Kidney epithelial cell (primary cell): Measurements from ENCODE around the gene SOCS6. TPM values are rescaled to one million over a fixed set of nuclear protein-coding genes. Genes with fewer than 3 reads are reported as not detected.

ENCODE experiments used
- DNase-seq: peaks from one replicate; pipeline ENCODE4 v3.0.0-alpha.2; 2010; ENCODE audit warnings: low read depth
- H3K27me3 ChIP-seq: 2 replicates; pipeline ENCODE4 v1.6.0; 2011; ENCODE audit warnings: low read length; ENCODE audit not compliant: control insufficient read depth, insufficient read depth
- H3K36me3 ChIP-seq: 2 replicates; pipeline ENCODE4 v1.5.1; 2011; ENCODE audit warnings: low read length; ENCODE audit not compliant: control insufficient read depth, insufficient read depth
- H3K4me3 ChIP-seq: 2 replicates; pipeline ENCODE4 v1.5.1; 2011; ENCODE audit warnings: low read depth, mild to moderate bottlenecking, control low read depth, low read length
- CTCF ChIP-seq: IDR thresholded peaks from 2 replicates; pipeline ENCODE4 v1.5.1; 2011; ENCODE audit warnings: mild to moderate bottlenecking, moderate library complexity, low read length, control low read depth, inconsistent platforms; ENCODE audit not compliant: insufficient read depth, poor library complexity, severe bottlenecking
- total RNA-seq: library from RNA; depleted of rRNA; stranded (reverse); fragments of >200 nt; gene quantifications from 2 replicates; pipeline ENCODE4 v1.2.3, GENCODE V29; 2015

Gene SOCS6
- total RNA-seq, 1 donor from 2014 or later: 26.0 TPM

GRCh38 chr18:70284976-70285620, 3.7 kb upstream of the SOCS6 start:
- no peak for DNase-seq
- no peak for TF ChIP-seq CTCF
- Histone ChIP-seq H3K27me3 (no peaks in the 10 kb centered on the region), H3K4me3 (no peak overlapping the region), H3K36me3 (no peaks in the 10 kb centered on the region)

DNA sequence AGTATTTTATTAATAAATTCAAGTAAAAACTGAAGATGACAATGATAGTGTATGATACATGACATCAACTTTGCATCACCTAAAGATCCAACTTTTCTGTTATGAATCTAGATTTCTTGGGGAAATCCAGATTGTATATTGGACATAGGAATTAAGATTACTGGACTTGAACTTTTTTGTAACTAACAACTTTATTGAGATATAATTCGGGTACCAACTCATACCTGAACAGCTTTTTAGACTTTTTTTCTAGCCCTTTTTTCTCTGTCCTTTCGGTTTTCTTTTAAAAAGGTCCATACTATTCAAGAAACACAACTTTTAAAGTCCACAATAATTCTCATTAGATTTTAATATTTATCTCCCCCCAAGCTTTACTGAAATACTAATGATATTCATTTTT, 1.1 kb upstream of the SOCS6 start:
- Histone ChIP-seq H3K4me3 (no peak overlapping the region), H3K27me3 (no peaks in the 10 kb centered on the region), H3K36me3 (no peaks in the 10 kb centered on the region)
- no peak for TF ChIP-seq CTCF
- no peak for DNase-seq

GRCh38 chr18:70288171-70288850, 534 bp upstream of the SOCS6 start:
- no peak for DNase-seq
- no peaks in the 10 kb centered on the region for H3K36me3 ChIP-seq
- TF ChIP-seq CTCF: no peak
- H3K4me3 ChIP-seq: peak overlapping the region; percentile 59
- H3K27me3 ChIP-seq: no peaks in the 10 kb centered on the region

DNA sequence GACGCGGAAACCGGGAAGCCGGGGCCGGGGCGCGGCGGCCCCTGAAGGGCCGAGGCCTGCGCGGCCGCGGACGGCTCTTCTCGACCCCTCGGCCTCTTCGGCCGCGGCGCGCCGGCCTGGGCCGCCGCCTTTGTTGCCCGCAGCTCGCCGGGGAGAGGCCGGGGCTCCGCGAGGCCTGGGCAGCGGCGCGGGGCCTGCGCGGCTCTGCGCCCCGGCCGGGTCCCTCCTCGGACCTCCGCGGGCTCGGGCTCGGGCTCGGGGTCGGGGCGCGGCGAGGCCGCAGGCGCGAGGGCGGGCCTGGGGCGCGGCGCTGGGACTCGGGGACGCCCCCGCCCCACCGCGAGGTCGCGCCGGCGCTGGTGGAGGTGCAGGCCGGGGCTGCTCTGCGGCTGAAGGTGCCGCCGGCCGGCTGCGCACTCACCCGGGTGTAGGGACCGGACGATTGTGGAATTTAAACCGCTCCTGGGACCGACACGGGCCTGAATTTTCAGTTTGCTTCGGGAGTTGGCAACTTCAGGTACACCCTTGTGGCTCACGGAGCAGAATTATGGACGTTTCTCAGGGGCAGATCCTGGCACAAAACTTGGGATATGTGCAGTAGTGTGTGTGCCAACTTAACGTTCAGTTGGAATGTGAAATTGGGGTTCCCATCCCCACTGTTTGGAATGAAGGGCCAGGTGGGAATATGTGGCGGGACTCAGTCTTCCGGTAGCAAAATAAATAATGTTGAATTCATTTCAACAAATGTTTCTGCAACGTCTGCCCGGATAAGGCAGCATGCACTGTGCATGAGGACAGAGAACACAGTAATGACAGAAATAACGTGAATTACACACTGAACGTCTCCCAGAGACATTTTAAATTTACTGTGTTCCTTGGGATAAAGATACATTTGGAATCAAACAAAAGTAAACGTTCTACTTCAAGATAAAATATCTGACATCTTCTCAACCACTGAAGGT, 787 bp downstream of the SOCS6 start:
- Histone ChIP-seq H3K36me3 (no peaks in the 10 kb centered on the region), H3K27me3 (no peaks in the 10 kb centered on the region), H3K4me3 (peak overlapping the region; percentile 59)
- no peak for TF ChIP-seq CTCF
- no peak for DNase-seq

DNA sequence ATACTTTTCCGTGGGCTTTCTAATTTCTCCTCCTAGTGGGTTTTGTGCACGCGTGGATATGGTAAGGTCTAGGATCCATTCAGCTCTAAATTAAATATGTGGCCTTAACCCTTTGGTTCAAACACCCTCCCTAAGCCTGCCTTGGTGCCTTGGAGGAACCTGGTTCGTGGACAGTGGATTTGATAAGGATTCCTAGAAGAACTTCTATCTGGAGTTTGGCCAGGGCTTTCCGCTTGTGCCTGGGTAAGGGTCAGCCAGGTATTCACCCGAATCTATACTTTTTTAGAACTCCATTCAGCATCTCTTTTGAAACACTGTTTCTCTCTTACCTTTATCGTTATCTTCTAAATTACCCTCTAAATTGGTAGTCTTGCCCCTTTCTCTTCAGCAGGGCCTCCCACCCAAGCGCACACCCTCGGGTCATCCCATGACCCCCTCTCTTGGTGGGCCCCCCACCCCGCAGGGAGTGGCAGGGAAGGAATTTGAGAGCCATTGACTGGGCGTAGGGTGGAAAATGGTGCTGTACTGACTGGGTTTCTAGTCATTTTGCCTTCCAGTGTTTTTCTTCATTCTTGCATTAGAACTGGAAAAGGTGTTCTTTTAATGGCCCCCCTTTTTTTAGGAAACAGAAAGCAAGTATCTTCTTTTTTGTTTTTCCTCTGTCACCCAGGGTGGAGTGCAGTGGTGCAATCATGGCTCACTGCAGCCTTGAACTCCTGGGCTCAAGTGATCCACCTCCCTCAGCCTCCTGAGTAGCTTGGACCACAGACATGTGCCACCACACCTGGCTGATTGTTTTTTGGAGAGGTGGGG, 1.8 kb downstream of the SOCS6 start:
- TF ChIP-seq CTCF: no peak
- DNase-seq: no peak
- peak overlapping the region; percentile 59 for H3K4me3 ChIP-seq
- no peaks in the 10 kb centered on the region for H3K36me3 ChIP-seq
- H3K27me3 ChIP-seq: no peaks in the 10 kb centered on the region
